ENCODE results near the gene RTL1. TPM values are rescaled to one million over a fixed set of nuclear protein-coding genes. Genes with fewer than 3 reads are reported as not detected.

RTL1 gene
- not detected for total RNA-seq

GRCh38 chr14:100903672-100904185 is at the start of gene RTL1:
Gene RTL1 (minus strand): TSS chr14:100903722. CDS start chr14:100884788, 18,934 bp downstream.

Small RNA genes lying within 50 kb of the gene (small RNA-seq; reads per million reads assigned to genes)
- gene MIR127, result 0 reads per million in 2 donors
- 0 reads per million in 2 donors for gene MIR136
- gene MIR337, result 1.7 to 6.9 reads per million in 2 donors
- 16.5 to 16.8 reads per million in 2 donors for gene MIR370
- gene MIR431, result 0 reads per million in 2 donors
- gene MIR432, result 0 reads per million in 2 donors
- 0 reads per million in 2 donors for gene MIR433
- gene MIR493, result 20.0 to 21.7 reads per million in 2 donors
- 0 reads per million in 2 donors for gene RF02145
- 0.69 to 0.93 reads per million in 2 donors for gene SNORD112
- 0 reads per million in 2 donors for gene SNORD113-1
- gene SNORD113-2, result 0 reads per million in 2 donors
- gene SNORD113-3, result 2.8 to 4.3 reads per million in 2 donors
- gene SNORD113-4, result 7.8 to 10.4 reads per million in 2 donors
- 52.1 to 67.2 reads per million in 2 donors for gene SNORD113-5
- gene SNORD113-6, result 46.5 to 47.9 reads per million in 2 donors
- 128 to 139 reads per million in 2 donors for gene SNORD113-7
- 369 to 371 reads per million in 2 donors for gene SNORD113-8
- 50.4 to 62.1 reads per million in 2 donors for gene SNORD113-9
- 139 to 152 reads per million in 2 donors for gene SNORD114-1
- 0 reads per million in 2 donors for gene SNORD114-2
- gene SNORD114-3, result 8.0 to 9.5 reads per million in 2 donors

Other genes starting within 250 kb of the RTL1 start
- under 1 TPM in 1 of 2 donors, not detected in 1; under 0.01 TPM for gene DLK1, start 176.8 kb downstream of the RTL1 start, total RNA-seq
- 1 to 10 TPM; 1.0 to 1.3 TPM for gene MEG3, start 77.6 kb downstream of the RTL1 start, total RNA-seq

Data from melanocyte of skin (primary cell).